Liver (tissue), 3 donors: Measurements from ENCODE around the gene ST3GAL3.

Source experiments
- EGR1 ChIP-seq, 2 donors: IDR thresholded peaks; 2 replicates each; pipeline ENCODE4 v1.6.1; 2016 to 2018; ENCODE audit warnings: antibody characterized with exemption in 2 of 2, low read depth in 2 of 2
- FOXA1 ChIP-seq: IDR thresholded peaks from 2 replicates; pipeline ENCODE4 v1.6.1; 2016; ENCODE audit warnings: antibody characterized with exemption
- HNF4A ChIP-seq, 2 donors: conservative IDR thresholded peaks; 2 replicates each; pipeline ENCODE4 v1.6.1; 2016; ENCODE audit warnings: antibody characterized with exemption in 2 of 2, mild to moderate bottlenecking in 2 of 2
- RAD21 ChIP-seq, 2 donors: IDR thresholded peaks; 2 replicates each; pipeline ENCODE4 v1.6.1; 2016; ENCODE audit warnings: antibody characterized with exemption in 2 of 2, mild to moderate bottlenecking in 2 of 2
- SP1 ChIP-seq: IDR thresholded peaks from 2 replicates; pipeline ENCODE4 v1.6.1; 2018; ENCODE audit warnings: antibody characterized with exemption, mild to moderate bottlenecking
- YY1 ChIP-seq: IDR thresholded peaks from 2 replicates; pipeline ENCODE4 v1.6.1; 2016; ENCODE audit warnings: antibody characterized with exemption, mild to moderate bottlenecking
- TF ChIP-seq, protein P1 (sequence below): fragments of 150-350 bp; IDR thresholded peaks from 2 replicates; pipeline ENCODE4 v1.5.1; 2017; ENCODE audit warnings: improper control_type of control experiment, low read depth, low read length; ENCODE audit not compliant: missing input control
- TF ChIP-seq, protein P2 (sequence below): IDR thresholded peaks from 2 replicates; pipeline ENCODE4 v1.6.1; 2016; ENCODE audit warnings: antibody characterized with exemption
- donor health status: healthy.
- donor health status: healthy.

- TF ChIP-seq EGR1 (IDR thresholded peaks at IDR 0.05; ENCODE audit: low read depth in 2 of 2) (no peak), RAD21 (IDR thresholded peaks at IDR 0.05) (no peak), SP1 (no peak), YY1 (no peak), HNF4A (conservative IDR thresholded peaks at IDR 0.05) (no peak), FOXA1 (no peak)
- TF ChIP-seq, protein P1, sequence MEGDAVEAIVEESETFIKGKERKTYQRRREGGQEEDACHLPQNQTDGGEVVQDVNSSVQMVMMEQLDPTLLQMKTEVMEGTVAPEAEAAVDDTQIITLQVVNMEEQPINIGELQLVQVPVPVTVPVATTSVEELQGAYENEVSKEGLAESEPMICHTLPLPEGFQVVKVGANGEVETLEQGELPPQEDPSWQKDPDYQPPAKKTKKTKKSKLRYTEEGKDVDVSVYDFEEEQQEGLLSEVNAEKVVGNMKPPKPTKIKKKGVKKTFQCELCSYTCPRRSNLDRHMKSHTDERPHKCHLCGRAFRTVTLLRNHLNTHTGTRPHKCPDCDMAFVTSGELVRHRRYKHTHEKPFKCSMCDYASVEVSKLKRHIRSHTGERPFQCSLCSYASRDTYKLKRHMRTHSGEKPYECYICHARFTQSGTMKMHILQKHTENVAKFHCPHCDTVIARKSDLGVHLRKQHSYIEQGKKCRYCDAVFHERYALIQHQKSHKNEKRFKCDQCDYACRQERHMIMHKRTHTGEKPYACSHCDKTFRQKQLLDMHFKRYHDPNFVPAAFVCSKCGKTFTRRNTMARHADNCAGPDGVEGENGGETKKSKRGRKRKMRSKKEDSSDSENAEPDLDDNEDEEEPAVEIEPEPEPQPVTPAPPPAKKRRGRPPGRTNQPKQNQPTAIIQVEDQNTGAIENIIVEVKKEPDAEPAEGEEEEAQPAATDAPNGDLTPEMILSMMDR, result no peak
- TF ChIP-seq, protein P2, sequence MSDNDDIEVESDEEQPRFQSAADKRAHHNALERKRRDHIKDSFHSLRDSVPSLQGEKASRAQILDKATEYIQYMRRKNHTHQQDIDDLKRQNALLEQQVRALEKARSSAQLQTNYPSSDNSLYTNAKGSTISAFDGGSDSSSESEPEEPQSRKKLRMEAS, result no peak
Observed at GRCh38 chr1:43824795-43825194, 117.5 kb downstream of the ST3GAL3 start.
